ENCODE results near the gene GNB2.

The GNB2 gene

DNA sequence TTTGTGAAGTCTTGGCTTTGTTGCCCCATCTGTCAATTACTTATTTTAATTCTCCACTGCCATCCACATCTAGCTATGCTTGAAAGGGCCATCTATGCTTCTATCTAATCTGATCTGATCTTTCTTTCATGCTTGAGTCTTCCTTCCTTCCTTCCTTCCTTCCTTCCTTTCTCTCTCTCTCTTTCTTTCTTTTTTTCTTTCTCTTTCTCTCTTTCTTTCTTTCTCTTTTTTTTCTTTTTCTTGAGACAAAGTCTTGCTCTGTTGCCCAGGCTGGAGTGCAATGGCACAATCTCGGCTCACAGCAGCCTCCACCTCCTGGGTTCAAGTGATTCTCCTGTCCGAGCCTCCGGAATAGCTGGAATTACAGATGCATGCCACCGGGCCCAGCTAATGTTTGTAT lies 43.5 kb upstream of the GNB2 start:
- DNase-seq (ENCODE audit: low spot score) = no peak
- in situ Hi-C loops (cut with MboI; ENCODE audit: low sequenced_read_pairs, unreplicated experiment) = no loop called here
- TF ChIP-seq CTCF (IDR thresholded peaks at IDR 0.05; ENCODE audit: borderline replicate concordance, control extremely low read depth, extremely low read depth, insufficient read depth, missing control alignments) = no peak

GRCh38 chr7:100632951-100633717 lies 40.4 kb upstream of the GNB2 start:
- in situ Hi-C loops (cut with MboI; ENCODE audit: low sequenced_read_pairs, unreplicated experiment) = no loop called here
- TF ChIP-seq CTCF (IDR thresholded peaks at IDR 0.05; ENCODE audit: borderline replicate concordance, control extremely low read depth, extremely low read depth, insufficient read depth, missing control alignments) = peak; percentile 41
- peak; percentile 78 for DNase-seq (ENCODE audit: low spot score)

DNA sequence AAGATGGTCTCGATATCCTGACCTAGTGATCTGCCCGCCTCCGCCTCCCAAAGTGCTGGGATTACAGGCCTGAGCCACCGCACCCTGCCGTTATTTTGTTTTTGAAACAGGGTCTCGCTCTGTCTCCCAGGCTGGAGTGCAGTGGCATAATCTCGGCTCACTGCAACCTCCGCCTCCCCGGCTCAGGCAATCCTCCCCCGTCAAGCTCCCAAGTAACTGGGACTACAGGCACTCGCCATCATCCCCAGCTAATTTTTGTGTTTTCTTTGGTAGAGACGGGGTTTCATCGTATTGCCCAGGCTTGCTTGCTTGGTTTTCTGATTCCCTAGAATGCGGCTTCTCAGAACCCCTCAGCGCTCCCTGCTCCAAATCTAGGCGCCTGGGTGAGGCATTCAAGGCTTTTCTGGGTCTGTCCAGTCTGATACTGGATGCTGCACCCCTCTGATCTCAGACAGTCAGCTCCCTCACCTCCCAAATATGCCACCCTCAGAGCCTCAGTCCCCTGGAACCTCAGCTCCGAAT lies 33.5 kb upstream of the GNB2 start:
- no peak for TF ChIP-seq CTCF (IDR thresholded peaks at IDR 0.05; ENCODE audit: borderline replicate concordance, control extremely low read depth, extremely low read depth, insufficient read depth, missing control alignments)
- in situ Hi-C loops (cut with MboI; ENCODE audit: low sequenced_read_pairs, unreplicated experiment) = no loop called here
- no peak for DNase-seq (ENCODE audit: low spot score)

- DNase-seq (ENCODE audit: low spot score) = no peak
- in situ Hi-C loops (cut with MboI; ENCODE audit: low sequenced_read_pairs, unreplicated experiment) = no loop called here
- no peak for TF ChIP-seq CTCF (IDR thresholded peaks at IDR 0.05; ENCODE audit: borderline replicate concordance, control extremely low read depth, extremely low read depth, insufficient read depth, missing control alignments)
These were observed 32.8 kb upstream of the GNB2 start for GRCh38 chr7:100640517-100641440.

- TF ChIP-seq CTCF (IDR thresholded peaks at IDR 0.05; ENCODE audit: borderline replicate concordance, control extremely low read depth, extremely low read depth, insufficient read depth, missing control alignments) = no peak
- no peak for DNase-seq (ENCODE audit: low spot score)
- in situ Hi-C loops (cut with MboI; ENCODE audit: low sequenced_read_pairs, unreplicated experiment) = no loop called here
These were observed 32.1 kb upstream of the GNB2 start, which contains the start of gene TFR2 for GRCh38 chr7:100641463-100641859. Gene TFR2, minus strand, starts transcription at chr7:100641552. Its CDS starts 43 bp downstream, at chr7:100641509.

- no peak for TF ChIP-seq CTCF (IDR thresholded peaks at IDR 0.05; ENCODE audit: borderline replicate concordance, control extremely low read depth, extremely low read depth, insufficient read depth, missing control alignments)
- peak; percentile 59 for DNase-seq (ENCODE audit: low spot score)
- in situ Hi-C loops (cut with MboI; ENCODE audit: low sequenced_read_pairs, unreplicated experiment) = no loop called here
These were observed 31.5 kb upstream of the GNB2 start for GRCh38 chr7:100641860-100642533.

All from GM13976 (cell line).